Activated naive CD4-positive, alpha-beta T cell treated with anti-CD3 and anti-CD28 coated beads for 36 hours (primary cell): Measurements from ENCODE around the gene FALEC. TPM values are rescaled to one million over a fixed set of nuclear protein-coding genes. Genes with fewer than 3 reads are reported as not detected.
A peak's percentile ranks its signal among the peaks of the same experiment; 100 is the strongest.

Experiments
- CTCF ChIA-PET: fragments of 350-600 bp; sonication (Branson Sonifier 250); formaldehyde crosslinking; loops from one replicate; lab custom pipeline; 2021; ENCODE audit warnings: antibody characterized with exemption; lab: Charles Lee
- DNase-seq: peaks from one replicate; pipeline ENCODE4 v3.0.0-alpha.2; 2020
- H3K27ac Mint-ChIP-seq: one replicate; pipeline ENCODE4 v1.8.0; 2021; ENCODE audit warnings: mild to moderate bottlenecking, mixed read lengths
- H3K27me3 Mint-ChIP-seq: one replicate; pipeline ENCODE4 v1.8.0; 2021; ENCODE audit warnings: low read depth, mixed read lengths
- H3K36me3 Mint-ChIP-seq: one replicate; pipeline ENCODE4 v1.8.0; 2021; ENCODE audit warnings: low read depth, mixed read lengths
- H3K4me1 Mint-ChIP-seq: one replicate; pipeline ENCODE4 v1.8.0; 2021; ENCODE audit warnings: low read depth, mixed read lengths
- H3K4me3 Mint-ChIP-seq: one replicate; pipeline ENCODE4 v1.8.0; 2021; ENCODE audit warnings: mild to moderate bottlenecking, moderate library complexity, mixed read lengths
- H3K9me3 Mint-ChIP-seq: one replicate; pipeline ENCODE4 v1.8.0; 2021; ENCODE audit warnings: mixed read lengths
- intact Hi-C: fragments of 100-400 bp; cut with micrococcal nuclease; formaldehyde crosslinking; loops from one replicate; pipeline ENCODE4 v1.15.1; 2023
- total RNA-seq, 2 experiments: library from RNA; stranded (reverse); gene quantifications; one replicate each; pipeline ENCODE4 v1.2.3, GENCODE V29; 2021

FALEC gene
- total RNA-seq, 2 experiments from 2014 or later = not detected

DNA sequence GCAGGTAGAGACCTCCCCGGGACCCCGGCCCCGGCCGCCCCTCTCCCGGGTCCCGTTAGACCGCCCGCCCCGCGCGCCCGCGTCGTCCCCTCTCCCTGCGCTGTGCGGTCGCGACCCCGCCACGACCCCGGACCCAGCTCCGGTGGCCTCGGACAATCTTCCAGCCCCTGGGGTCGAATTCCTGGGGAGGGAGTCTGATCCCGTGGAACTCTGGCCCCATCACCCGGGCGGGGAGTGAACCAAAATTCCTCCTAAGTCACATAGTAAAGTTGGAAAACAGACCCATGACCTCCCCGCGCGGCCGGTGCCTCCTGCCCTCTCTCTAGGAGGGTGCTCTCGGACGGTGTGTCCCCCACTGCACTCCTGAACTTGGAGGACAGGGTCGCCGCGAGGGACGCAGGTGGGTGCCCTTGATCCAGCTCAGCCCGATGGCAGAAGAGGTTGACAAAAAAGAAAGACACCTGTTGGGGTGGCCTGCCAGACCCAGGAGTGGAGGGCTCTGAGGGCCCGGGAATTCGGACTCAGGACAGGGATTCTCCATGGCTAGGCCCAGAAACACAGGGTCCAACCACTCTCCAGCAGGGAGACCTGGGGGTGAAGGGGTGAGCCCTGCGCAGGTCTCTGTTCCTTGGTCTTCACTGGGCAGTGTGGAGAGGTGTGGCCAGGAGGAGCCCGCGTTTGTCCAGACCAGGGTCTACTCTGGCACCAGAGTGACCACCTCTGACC lies 34.1 kb downstream of the FALEC start:
- Mint-ChIP-seq H3K36me3 (no peaks in the 10 kb centered on the region), H3K27ac (no peak overlapping the region), H3K4me1 (peaks cover 32% of the 10 kb centered on the region), H3K4me3 (peak overlapping the region; percentile 76), H3K9me3 (no peaks in the 10 kb centered on the region), H3K27me3 (peaks cover 33% of the 10 kb centered on the region)
- no peak for DNase-seq
- CTCF ChIA-PET = interaction anchor here (1.1 to 2.4 kb wide), 4 partner anchors 10 to 129 kb away, joined by 3 to 20 read pairs (median 11); no protein-coding TSS in a partner anchor
- intact Hi-C loops = no loop called here

DNA sequence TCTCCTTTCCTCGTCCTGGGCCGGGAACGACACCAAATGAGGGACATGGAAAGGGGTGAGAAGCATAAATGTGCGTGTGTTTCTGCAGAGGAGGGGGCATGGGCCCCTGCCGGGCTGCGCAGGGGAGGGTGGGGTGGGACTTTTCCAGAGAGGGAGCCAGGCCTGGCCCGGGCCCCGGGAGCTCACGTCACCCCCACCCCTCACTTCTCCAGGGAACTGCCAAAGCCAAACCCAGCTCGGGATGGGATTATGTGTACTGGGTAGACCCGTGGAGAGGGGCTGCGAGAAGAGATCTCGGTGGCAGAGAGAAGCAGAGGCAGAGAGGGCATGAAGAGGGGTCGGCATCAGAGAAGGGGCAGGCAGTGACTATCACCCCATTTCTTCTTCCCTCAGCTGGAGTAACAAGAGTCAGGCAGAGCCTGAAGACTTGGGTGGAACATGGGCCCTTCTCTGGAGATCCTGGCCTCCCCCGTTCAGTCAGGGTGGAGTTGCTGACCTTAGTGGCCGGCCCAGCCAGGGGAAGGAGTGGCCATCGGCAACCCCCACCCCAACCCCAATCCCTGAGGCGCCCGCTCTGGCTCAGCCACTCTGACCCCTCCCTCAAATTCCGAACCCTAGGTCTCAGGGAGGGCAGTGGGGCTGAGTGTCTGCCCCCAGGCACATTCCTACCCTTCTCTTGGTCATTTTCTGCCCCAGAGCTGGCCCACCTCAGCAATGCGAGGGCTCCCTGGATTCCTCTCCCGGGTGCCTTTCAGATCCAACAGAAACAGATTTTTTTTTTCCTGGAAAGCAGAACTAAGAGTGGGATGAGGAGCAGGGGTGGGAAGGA lies 34.9 kb downstream of the FALEC start:
- CTCF ChIA-PET = interaction anchor here (1.7 to 2.4 kb wide), 3 partner anchors 10 to 70 kb away, joined by 6 to 20 read pairs (median 8); no protein-coding TSS in a partner anchor
- H3K27ac Mint-ChIP-seq = no peak overlapping the region
- intact Hi-C loops = no loop called here

DNA sequence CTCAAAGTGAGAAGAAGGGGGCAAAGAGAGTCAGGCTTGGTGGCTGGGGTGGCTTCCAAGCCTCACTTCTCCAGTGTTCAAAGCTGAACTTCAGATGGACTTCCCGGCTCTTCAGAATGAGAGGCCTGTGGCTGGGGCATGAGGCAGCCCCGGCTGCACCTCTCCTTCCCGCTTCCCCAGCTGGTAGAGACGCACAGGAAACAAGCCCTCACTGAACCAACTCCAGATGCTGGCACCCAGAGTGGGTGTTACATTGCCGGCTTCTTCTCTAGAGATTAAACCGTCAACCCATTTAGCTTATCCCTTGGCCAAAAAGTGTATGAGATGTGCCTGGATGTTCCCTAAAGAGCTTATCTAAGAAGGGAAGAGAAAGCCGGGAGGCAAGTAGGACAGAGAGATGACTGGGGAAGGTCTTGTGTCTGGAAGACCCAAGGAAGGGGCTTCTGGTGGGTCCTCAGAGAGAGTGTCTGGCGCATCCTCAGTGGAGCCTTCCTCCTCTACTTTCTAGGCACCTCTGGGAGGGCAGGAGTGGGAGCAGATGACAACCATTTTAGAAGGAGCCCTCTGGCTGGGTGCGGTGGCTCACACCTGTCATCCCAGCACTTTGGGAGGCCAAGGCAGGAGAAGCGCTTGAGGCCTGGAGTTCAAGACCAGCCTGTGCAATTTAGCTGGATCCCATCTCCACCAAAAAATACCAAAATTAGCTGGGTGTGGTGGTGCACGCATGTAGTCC lies 35.7 kb downstream of the FALEC start:
- Mint-ChIP-seq H3K36me3 (no peaks in the 10 kb centered on the region), H3K4me3 (no peak overlapping the region), H3K9me3 (no peaks in the 10 kb centered on the region), H3K27me3 (peaks cover 32% of the 10 kb centered on the region), H3K4me1 (peaks cover 32% of the 10 kb centered on the region), H3K27ac (no peak overlapping the region)
- CTCF ChIA-PET = interaction anchor here (0.6 to 2.4 kb wide), 6 partner anchors 9 to 86 kb away, joined by 3 to 20 read pairs (median 6); no protein-coding TSS in a partner anchor
- intact Hi-C loops = no loop called here
- peak; percentile 61 for DNase-seq

More for the DNA sequence above, 34.9 kb downstream of the FALEC start:
- Mint-ChIP-seq H3K4me3 (peak overlapping the region; percentile 76), H3K4me1 (peaks cover 32% of the 10 kb centered on the region), H3K36me3 (no peaks in the 10 kb centered on the region), H3K27me3 (peaks cover 33% of the 10 kb centered on the region), H3K9me3 (no peaks in the 10 kb centered on the region)
- no peak for DNase-seq

DNA sequence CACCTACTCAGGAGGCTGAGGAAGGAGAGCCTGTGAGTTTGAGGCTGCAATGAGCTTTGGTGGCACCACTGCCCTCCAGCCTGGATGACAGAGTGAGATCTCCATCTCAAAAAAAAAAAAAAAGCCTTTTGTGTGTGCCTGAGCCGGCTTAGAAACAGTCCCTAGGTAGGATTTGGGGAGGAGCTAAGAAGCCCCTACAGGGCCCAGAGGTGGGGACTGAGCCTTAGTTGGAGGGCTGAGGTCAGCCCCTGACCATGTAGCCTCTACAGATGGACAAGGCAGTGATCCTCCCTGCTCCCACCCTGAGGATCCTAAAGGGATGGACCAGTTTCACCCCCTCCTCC lies 36.2 kb downstream of the FALEC start:
- H3K4me3 Mint-ChIP-seq = no peak overlapping the region
- H3K4me1 Mint-ChIP-seq = peaks cover 32% of the 10 kb centered on the region
- intact Hi-C loops = loop anchor here (1.0 kb wide), 1 partner anchor 214 kb away; the partner anchor contains the start of gene CTSS
- H3K27ac Mint-ChIP-seq = no peak overlapping the region
- H3K9me3 Mint-ChIP-seq = no peaks in the 10 kb centered on the region
- H3K27me3 Mint-ChIP-seq = peaks cover 29% of the 10 kb centered on the region
- no peaks in the 10 kb centered on the region for H3K36me3 Mint-ChIP-seq
- no peak for DNase-seq
- CTCF ChIA-PET = interaction anchor here (0.6 to 2.4 kb wide), 6 partner anchors 8 to 87 kb away, joined by 3 to 20 read pairs (median 6); no protein-coding TSS in a partner anchor

DNA sequence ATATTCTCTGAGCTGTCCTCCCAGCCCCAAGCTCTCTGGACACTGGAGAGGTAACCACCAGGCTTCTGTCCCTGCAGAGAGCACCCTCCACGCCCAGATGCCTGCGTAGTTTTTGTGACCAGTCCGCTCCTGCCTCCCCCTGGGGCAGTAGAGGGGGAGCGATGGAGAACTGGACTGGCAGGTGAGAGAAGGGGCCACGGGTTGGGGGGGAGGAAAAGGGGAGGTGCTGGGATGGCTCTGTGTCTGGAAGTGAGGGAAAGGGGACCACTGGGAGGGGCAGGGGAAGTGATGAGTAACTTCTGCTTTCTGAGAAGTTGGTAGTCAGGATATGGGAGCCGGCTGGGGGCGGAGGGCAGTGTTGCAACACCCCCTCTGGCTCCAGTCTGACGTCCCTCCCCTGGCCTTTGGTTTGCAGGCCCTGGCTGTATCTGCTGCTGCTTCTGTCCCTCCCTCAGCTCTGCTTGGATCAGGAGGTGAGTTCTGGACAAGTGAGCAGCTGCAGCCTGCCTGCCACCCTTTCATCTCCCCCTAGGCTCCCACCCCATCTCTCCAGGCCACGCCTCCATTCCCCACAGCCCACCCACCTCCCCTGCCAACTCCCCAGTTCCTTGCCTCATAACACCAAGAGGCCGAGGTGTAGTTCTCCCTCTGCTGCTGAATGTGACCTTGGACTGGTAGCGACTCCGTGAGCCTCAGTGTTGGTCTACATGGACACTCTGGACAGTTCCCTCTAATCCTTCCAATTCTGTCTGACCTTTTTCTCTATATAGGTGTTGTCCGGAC lies 36.8 kb downstream of the FALEC start:
- H3K4me3 Mint-ChIP-seq = no peak overlapping the region
- CTCF ChIA-PET = interaction anchor here (0.6 to 2.4 kb wide), 6 partner anchors 8 to 87 kb away, joined by 3 to 20 read pairs (median 6); no protein-coding TSS in a partner anchor
- no peaks in the 10 kb centered on the region for H3K9me3 Mint-ChIP-seq
- peaks cover 26% of the 10 kb centered on the region for H3K27me3 Mint-ChIP-seq
- peak; percentile 70 for DNase-seq
- no peak overlapping the region for H3K27ac Mint-ChIP-seq
- peaks cover 32% of the 10 kb centered on the region for H3K4me1 Mint-ChIP-seq
- no peaks in the 10 kb centered on the region for H3K36me3 Mint-ChIP-seq
- intact Hi-C loops = loop anchor here (1.0 kb wide), 1 partner anchor 213 kb away; the partner anchor contains the start of gene CTSS

DNA sequence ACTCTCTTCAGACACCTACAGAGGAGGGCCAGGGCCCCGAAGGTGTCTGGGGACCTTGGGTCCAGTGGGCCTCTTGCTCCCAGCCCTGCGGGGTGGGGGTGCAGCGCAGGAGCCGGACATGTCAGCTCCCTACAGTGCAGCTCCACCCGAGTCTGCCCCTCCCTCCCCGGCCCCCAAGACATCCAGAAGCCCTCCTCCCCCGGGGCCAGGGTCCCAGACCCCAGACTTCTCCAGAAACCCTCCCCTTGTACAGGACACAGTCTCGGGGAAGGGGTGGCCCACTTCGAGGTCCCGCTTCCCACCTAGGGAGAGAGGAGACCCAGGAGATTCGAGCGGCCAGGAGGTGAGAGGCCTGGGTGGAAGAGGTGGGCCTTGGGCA lies 37.3 kb downstream of the FALEC start:
- intact Hi-C loops = loop anchor here (1.0 kb wide), 1 partner anchor 212 kb away; the partner anchor contains the start of gene CTSS
- Mint-ChIP-seq H3K36me3 (no peaks in the 10 kb centered on the region), H3K4me3 (no peak overlapping the region), H3K4me1 (peaks cover 32% of the 10 kb centered on the region), H3K9me3 (no peaks in the 10 kb centered on the region), H3K27ac (no peak overlapping the region), H3K27me3 (peaks cover 26% of the 10 kb centered on the region)
- CTCF ChIA-PET = no interaction called here
- DNase-seq = no peak

DNA sequence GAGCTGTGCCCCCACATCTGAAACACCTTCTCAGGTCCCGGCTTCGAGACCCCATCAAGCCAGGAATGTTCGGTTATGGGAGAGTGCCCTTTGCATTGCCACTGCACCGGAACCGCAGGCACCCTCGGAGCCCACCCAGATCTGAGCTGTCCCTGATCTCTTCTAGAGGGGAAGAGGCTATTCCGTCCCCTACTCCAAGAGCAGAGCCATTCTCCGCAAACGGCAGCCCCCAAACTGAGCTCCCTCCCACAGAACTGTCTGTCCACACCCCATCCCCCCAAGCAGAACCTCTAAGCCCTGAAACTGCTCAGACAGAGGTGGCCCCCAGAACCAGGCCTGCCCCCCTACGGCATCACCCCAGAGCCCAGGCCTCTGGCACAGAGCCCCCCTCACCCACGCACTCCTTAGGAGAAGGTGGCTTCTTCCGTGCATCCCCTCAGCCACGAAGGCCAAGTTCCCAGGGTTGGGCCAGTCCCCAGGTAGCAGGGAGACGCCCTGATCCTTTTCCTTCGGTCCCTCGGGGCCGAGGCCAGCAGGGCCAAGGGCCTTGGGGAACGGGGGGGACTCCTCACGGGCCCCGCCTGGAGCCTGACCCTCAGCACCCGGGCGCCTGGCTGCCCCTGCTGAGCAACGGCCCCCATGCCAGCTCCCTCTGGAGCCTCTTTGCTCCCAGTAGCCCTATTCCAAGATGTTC lies 38.0 kb downstream of the FALEC start:
- no peaks in the 10 kb centered on the region for H3K9me3 Mint-ChIP-seq
- no peak overlapping the region for H3K27ac Mint-ChIP-seq
- H3K4me1 Mint-ChIP-seq = peaks cover 29% of the 10 kb centered on the region
- H3K27me3 Mint-ChIP-seq = peaks cover 24% of the 10 kb centered on the region
- H3K4me3 Mint-ChIP-seq = no peak overlapping the region
- intact Hi-C loops = no loop called here
- no peak for DNase-seq
- CTCF ChIA-PET = no interaction called here
- H3K36me3 Mint-ChIP-seq = no peaks in the 10 kb centered on the region

DNA sequence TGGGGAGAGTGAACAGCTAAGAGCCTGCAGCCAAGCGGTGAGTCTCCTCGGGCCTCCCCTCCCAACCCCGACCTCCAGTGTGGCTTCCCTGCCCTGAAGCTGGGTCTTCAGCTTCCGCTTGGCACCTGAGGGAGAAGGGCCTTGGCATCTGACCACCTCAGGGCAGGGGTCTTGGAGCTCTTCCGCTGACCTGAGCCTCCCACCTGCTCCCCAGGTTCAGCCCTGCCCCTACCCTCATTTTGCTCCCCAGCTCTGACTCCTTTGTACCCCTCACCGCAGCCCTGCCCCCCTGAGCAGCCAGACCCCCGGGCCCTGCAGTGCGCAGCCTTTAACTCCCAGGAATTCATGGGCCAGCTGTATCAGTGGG lies 38.5 kb downstream of the FALEC start:
- CTCF ChIA-PET = no interaction called here
- H3K27me3 Mint-ChIP-seq = peaks cover 22% of the 10 kb centered on the region
- DNase-seq = no peak
- intact Hi-C loops = no loop called here
- H3K4me1 Mint-ChIP-seq = peaks cover 28% of the 10 kb centered on the region
- H3K27ac Mint-ChIP-seq = no peak overlapping the region
- H3K4me3 Mint-ChIP-seq = no peak overlapping the region
- H3K36me3 Mint-ChIP-seq = no peaks in the 10 kb centered on the region
- H3K9me3 Mint-ChIP-seq = no peaks in the 10 kb centered on the region

DNA sequence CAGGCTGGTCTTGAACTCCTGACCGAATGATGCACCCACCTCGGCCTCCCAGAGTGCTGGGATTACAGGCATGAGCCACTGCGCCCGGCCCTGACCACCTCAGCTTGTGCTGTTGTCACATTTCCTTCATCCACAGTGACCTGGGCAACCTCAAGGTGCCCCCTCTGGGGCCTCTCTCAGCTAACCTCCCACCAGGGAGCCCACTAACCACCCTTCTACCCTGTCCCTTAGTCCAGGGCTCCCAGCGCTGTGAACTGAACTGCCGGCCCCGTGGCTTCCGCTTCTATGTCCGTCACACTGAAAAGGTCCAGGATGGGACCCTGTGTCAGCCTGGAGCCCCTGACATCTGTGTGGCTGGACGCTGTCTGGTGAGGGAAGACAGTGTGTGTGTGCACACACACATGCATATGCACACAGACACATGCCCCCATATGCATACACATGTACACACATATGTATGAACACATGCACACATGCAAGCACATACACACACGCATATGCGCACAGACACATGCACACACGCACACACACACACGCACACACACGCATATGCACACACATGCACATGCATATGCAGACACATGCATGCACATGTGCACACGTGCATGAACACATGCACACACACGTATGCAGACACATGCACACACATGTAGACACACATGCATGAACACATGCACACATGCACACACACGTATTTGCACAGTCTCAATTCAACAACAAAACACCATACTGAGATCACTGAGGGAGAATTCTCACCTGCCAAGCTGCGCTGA lies 39.8 kb downstream of the FALEC start:
- Mint-ChIP-seq H3K4me1 (peaks cover 28% of the 10 kb centered on the region), H3K27ac (no peak overlapping the region), H3K4me3 (no peak overlapping the region), H3K27me3 (peaks cover 14% of the 10 kb centered on the region), H3K9me3 (no peaks in the 10 kb centered on the region), H3K36me3 (no peaks in the 10 kb centered on the region)
- intact Hi-C loops = no loop called here
- no peak for DNase-seq
- CTCF ChIA-PET = no interaction called here

DNA sequence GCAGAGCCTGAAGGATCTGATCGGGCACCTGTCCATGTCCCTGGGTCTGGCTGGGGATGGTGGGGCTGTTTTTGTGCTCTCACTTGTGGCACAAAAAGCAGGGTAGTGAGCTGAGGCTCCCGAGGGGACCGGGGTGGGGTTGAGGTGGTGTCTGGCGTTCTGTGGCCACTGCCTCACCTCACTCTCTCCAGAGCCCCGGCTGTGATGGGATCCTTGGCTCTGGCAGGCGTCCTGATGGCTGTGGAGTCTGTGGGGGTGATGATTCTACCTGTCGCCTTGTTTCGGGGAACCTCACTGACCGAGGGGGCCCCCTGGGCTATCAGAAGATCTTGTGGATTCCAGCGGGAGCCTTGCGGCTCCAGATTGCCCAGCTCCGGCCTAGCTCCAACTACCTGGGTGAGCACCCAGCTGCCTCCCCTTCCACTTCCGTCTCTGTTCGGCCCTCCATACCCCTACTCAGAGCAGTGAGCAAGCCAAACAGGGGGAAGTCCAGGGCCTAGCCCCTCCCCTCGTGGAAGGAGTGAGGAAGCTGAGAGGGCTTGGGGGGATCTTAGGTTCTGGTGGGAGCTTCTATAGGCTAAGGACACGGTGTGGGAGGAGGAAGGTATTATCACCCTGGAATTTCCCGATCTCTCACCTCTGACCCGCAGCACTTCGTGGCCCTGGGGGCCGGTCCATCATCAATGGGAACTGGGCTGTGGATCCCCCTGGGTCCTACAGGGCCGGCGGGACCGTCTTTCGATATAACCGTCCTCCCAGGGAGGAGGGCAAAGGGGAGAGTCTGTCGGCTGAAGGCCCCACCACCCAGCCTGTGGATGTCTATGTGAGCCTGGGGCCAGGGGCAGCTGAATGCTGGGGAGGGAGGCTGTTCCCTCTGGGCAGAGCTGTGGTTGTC lies 40.7 kb downstream of the FALEC start:
- H3K9me3 Mint-ChIP-seq = no peaks in the 10 kb centered on the region
- intact Hi-C loops = no loop called here
- peaks cover 7% of the 10 kb centered on the region for H3K27me3 Mint-ChIP-seq
- DNase-seq = no peak
- no peak overlapping the region for H3K4me3 Mint-ChIP-seq
- no peak overlapping the region for H3K27ac Mint-ChIP-seq
- no peaks in the 10 kb centered on the region for H3K36me3 Mint-ChIP-seq
- peaks cover 28% of the 10 kb centered on the region for H3K4me1 Mint-ChIP-seq
- CTCF ChIA-PET = interaction anchor here (1.0 kb wide), 1 partner anchor 65 kb away, joined by 3 read pairs; no protein-coding TSS in a partner anchor
